GM12878 (cell line): Measurements from ENCODE around the gene GRM1. TPM values are rescaled to one million over a fixed set of nuclear protein-coding genes. Genes with fewer than 3 reads are reported as not detected.

Experiments used
- ATAC-seq: fragments of 200-7000 bp; cut with Tn5 transposase; 3 replicates; pipeline ENCODE4 v1.9.1; 2020; ENCODE audit warnings: mild to moderate bottlenecking, moderate library complexity
- BruUV-seq: library from RNA; stranded (reverse); fragments of 400-500 nt; replicated peaks from 2 replicates; lab custom pipeline; 2021; lab: Mats Ljungman, UMichigan
- CTCF ChIA-PET: fragments of 300-600 bp; sonication (Branson Sonifier 250); formaldehyde crosslinking; extraction: SDS; loops from one replicate; lab custom pipeline; 2021; ENCODE audit warnings: inconsistent platforms; lab: Yijun Ruan, JAX
- POLR2A ChIA-PET: fragments of 350-600 bp; formaldehyde crosslinking; extraction: SDS; loops from one replicate; lab custom pipeline; 2021; ENCODE audit warnings: inconsistent platforms; lab: Charles Lee
- RAD21 ChIA-PET: fragments of 300-600 bp; sonication (Branson Sonifier 250); formaldehyde crosslinking; loops from one replicate; lab custom pipeline; 2023; ENCODE audit warnings: antibody characterized with exemption; ENCODE audit not compliant: unreplicated experiment; lab: Charles Lee
- SMC1A ChIA-PET: fragments of 300-600 bp; sonication (Branson Sonifier 250); formaldehyde crosslinking; loops from one replicate; lab custom pipeline; 2023; ENCODE audit not compliant: unreplicated experiment, uncharacterized antibody; lab: Charles Lee
- DNase-seq: peaks from one replicate; pipeline ENCODE4 v3.0.0-alpha.2; 2011; ENCODE audit warnings: low read depth, low spot score
- FAIRE-seq: peaks from 3 replicates; lab custom pipeline; 2011; peaks lifted over from hg19 to GRCh38; lab: Jason Lieb, UNC
- H2AFZ ChIP-seq: 2 replicates; pipeline ENCODE4 v1.6.0; 2011; ENCODE audit warnings: low read depth, low read length, control low read depth; ENCODE audit not compliant: control insufficient read depth
- H3K27ac ChIP-seq: 2 replicates; pipeline ENCODE4 v1.5.1; 2011; ENCODE audit warnings: control low read depth; ENCODE audit not compliant: control insufficient read depth, insufficient read depth
- H3K27me3 ChIP-seq, 2 experiments: replicated peaks in 1 of 2; 2 replicates each; pipeline versions ENCODE4 v1.6.0 to v1.6.1; 2011; ENCODE audit warnings: low read length in 1 of 2; ENCODE audit not compliant: control insufficient read depth in 2 of 2, insufficient read depth in 2 of 2
- H3K36me3 ChIP-seq, 2 experiments: 2 replicates each; pipeline ENCODE4 v1.5.1; 2011; ENCODE audit warnings: low read length in 1 of 2; ENCODE audit not compliant: control insufficient read depth in 2 of 2, insufficient read depth in 2 of 2
- H3K4me1 ChIP-seq: 2 replicates; pipeline ENCODE4 v1.6.1; 2011; ENCODE audit warnings: mild to moderate bottlenecking, low read length, moderate library complexity, mixed read lengths; ENCODE audit not compliant: control insufficient read depth, insufficient read depth
- H3K4me2 ChIP-seq: 2 replicates; pipeline ENCODE4 v1.6.0; 2011; ENCODE audit warnings: control low read depth; ENCODE audit not compliant: control insufficient read depth, insufficient read depth
- H3K4me3 ChIP-seq: fragments of 200-600 bp; sonication (generic); 2 replicates; pipeline ENCODE4 v1.5.1; 2016
- H3K79me2 ChIP-seq: 2 replicates; pipeline ENCODE4 v1.6.0; 2011; ENCODE audit warnings: low read length; ENCODE audit not compliant: control insufficient read depth, insufficient read depth
- H3K9ac ChIP-seq: 2 replicates; pipeline ENCODE4 v1.8.0; 2011; ENCODE audit warnings: low read length, control low read depth, mixed read lengths; ENCODE audit not compliant: control insufficient read depth, insufficient read depth
- H3K9me3 ChIP-seq: replicated peaks from 3 replicates; pipeline ENCODE4 v1.5.1; 2011; ENCODE audit warnings: mild to moderate bottlenecking, low read length; ENCODE audit not compliant: control insufficient read depth, insufficient read depth
- H4K20me1 ChIP-seq: 2 replicates; pipeline ENCODE4 v1.6.0; 2011; ENCODE audit not compliant: control insufficient read depth, insufficient read depth
- BHLHE40 ChIP-seq, 2 experiments: fragments of 450-650 bp in 1 of 2; IDR thresholded peaks; 2 replicates each; pipeline ENCODE4 v1.6.1; 2011 to 2017; ENCODE audit warnings: low read depth in 2 of 2, borderline replicate concordance in 1 of 2, improper control_type of control experiment in 1 of 2, low read length in 1 of 2, mild to moderate bottlenecking in 1 of 2
- CEBPZ ChIP-seq: fragments of 150-350 bp; IDR thresholded peaks from 2 replicates; pipeline ENCODE4 v1.6.1; 2016; ENCODE audit warnings: low read depth, low read length
- FOXM1 ChIP-seq: IDR thresholded peaks from 2 replicates; pipeline ENCODE4 v1.6.1; 2012; ENCODE audit warnings: low read depth, mild to moderate bottlenecking, inconsistent platforms, low read length, moderate library complexity
- HSF1 ChIP-seq: fragments of 150-350 bp; IDR thresholded peaks from 2 replicates; pipeline ENCODE4 v1.6.1; 2014; ENCODE audit warnings: mild to moderate bottlenecking, low read depth, low read length
- LARP7 ChIP-seq: fragments of 450-650 bp; IDR thresholded peaks from 2 replicates; pipeline ENCODE4 v1.6.1; 2017; ENCODE audit warnings: mild to moderate bottlenecking
- NR2F1 ChIP-seq: fragments of 450-650 bp; conservative IDR thresholded peaks from 2 replicates; pipeline ENCODE4 v1.6.1; 2017; ENCODE audit warnings: mild to moderate bottlenecking
- POLR2AphosphoS5 ChIP-seq: IDR thresholded peaks from 2 replicates; pipeline ENCODE4 v1.6.1; 2011; ENCODE audit warnings: mild to moderate bottlenecking, low read length, inconsistent platforms
- POU2F2 ChIP-seq: IDR thresholded peaks from 3 replicates; pipeline ENCODE4 v1.6.1; 2011; ENCODE audit warnings: low read depth, mild to moderate bottlenecking, low read length, borderline replicate concordance
- RUNX3 ChIP-seq: IDR thresholded peaks from 2 replicates; pipeline ENCODE4 v1.6.1; 2012; ENCODE audit warnings: low read length, inconsistent platforms
- SREBF2 ChIP-seq: IDR thresholded peaks from 2 replicates; pipeline ENCODE4 v1.6.1; 2012; ENCODE audit warnings: mild to moderate bottlenecking, low read length
- TAF1 ChIP-seq: IDR thresholded peaks from 2 replicates; pipeline ENCODE4 v1.6.1; 2011; ENCODE audit warnings: mild to moderate bottlenecking, low read depth, low read length, borderline replicate concordance
- ZBTB4 ChIP-seq: fragments of 450-650 bp; formaldehyde crosslinking; IDR thresholded peaks from 2 replicates; pipeline ENCODE4 v1.4.0; 2022; ENCODE audit warnings: mild to moderate bottlenecking, moderate library complexity
- ZNF687 ChIP-seq: fragments of 450-650 bp; IDR thresholded peaks from 2 replicates; pipeline ENCODE4 v1.6.1; 2017; ENCODE audit warnings: mild to moderate bottlenecking, moderate library complexity
- WGBS: methylation state at CpG from one replicate; pipeline ENCODE4 v1.1.6; 2016; ENCODE audit warnings: low lambda C conversion rate; ENCODE audit not compliant: insufficient replicate concordance, insufficient coverage; ENCODE audit errors: missing lambda C conversion rate; 5-methylcytosine and 5-hydroxymethylcytosine counted together
- in situ Hi-C: fragments of 300-500 bp; cut with MboI; formaldehyde crosslinking; loops from 9 replicates; pipeline ENCODE4 v1.14.3; 2018; ENCODE audit warnings: mixed read lengths
- intact Hi-C: fragments of 100-400 bp; cut with micrococcal nuclease; formaldehyde crosslinking; loops from one replicate; pipeline ENCODE4 v1.14.2; 2022; ENCODE audit not compliant: unreplicated experiment
- polyA plus RNA-seq, 11 experiments: library from polyadenylated mRNA; depleted of rRNA in 4 of 11; unstranded in 6 of 11; stranded (reverse) in 5 of 11; fragments of >200 nt; fragmentation: Nextera tagmentation in 4 of 11; fragmentation: Illumina TruSeq in 1 of 11; extraction: Ambion mirVana in 4 of 11; extraction: Trizol in 1 of 11; gene quantifications; 1 replicate in 1 of 11; 2 replicates in 10 of 11; pipeline versions ENCODE4 v1.2.1 to v1.2.3, GENCODE V29; 2011 to 2016; ENCODE audit warnings: inconsistent platforms in 2 of 11, missing spikeins in 2 of 11, low read depth in 1 of 11
- total RNA-seq, 4 experiments: library from RNA; depleted of rRNA in 3 of 4; stranded (reverse); fragments of >200 nt in 3 of 4; fragmentation: Illumina TruSeq in 1 of 4; extraction: Trizol in 1 of 4; gene quantifications; 2 replicates each; pipeline versions ENCODE4 v1.2.1 to v1.2.3, GENCODE V29; 2013 to 2021

Gene GRM1
- total and polyA plus RNA-seq, 10 of the 15 experiments (the other 5 are each of a cell fraction or from before 2014, with no cell fraction given): 0.04 TPM; not detected in 9

GRCh38 chr6:146095481-146095880 lies 66.6 kb downstream of the GRM1 start:
- H2AFZ ChIP-seq: no peak overlapping the region
- SMC1A ChIA-PET: no interaction called here
- ATAC-seq (no peak), DNase-seq (no peak), FAIRE-seq (no peak)
- RAD21 ChIA-PET: no interaction called here
- in situ Hi-C loops: no loop called here
- no peaks in the 10 kb centered on the region; a peak in 1 of 4 replicates for H3K27me3 ChIP-seq
- no TSS peak for BruUV-seq
- no peak overlapping the region for H3K4me3 ChIP-seq
- intact Hi-C loops: no loop called here
- H3K4me1 ChIP-seq: no peaks in the 10 kb centered on the region
- H3K4me2 ChIP-seq: no peak overlapping the region
- 0% methylated on average over 2 of the region's 2 CpGs for WGBS
- CTCF ChIA-PET: no interaction called here
- no peak overlapping the region for H3K9ac ChIP-seq
- no peaks in the 10 kb centered on the region for H4K20me1 ChIP-seq
- no peaks in the 10 kb centered on the region for H3K9me3 ChIP-seq
- H3K79me2 ChIP-seq: no peaks in the 10 kb centered on the region
- H3K27ac ChIP-seq: no peak overlapping the region
- POLR2A ChIA-PET: no interaction called here
- H3K36me3 ChIP-seq: no peaks in the 10 kb centered on the region
- no peak for TF ChIP-seq ZBTB4
- TF ChIP-seq POU2F2: no peak
- TF ChIP-seq HSF1: no peak
- no peak for TF ChIP-seq TAF1
- no peak for TF ChIP-seq FOXM1
- no peak for TF ChIP-seq RUNX3
- TF ChIP-seq BHLHE40 (IDR thresholded peaks at IDR 0.05; ENCODE audit: borderline replicate concordance in 1 of 2, low read depth in 2 of 2, low read length in 1 of 2): no peak
- no peak for TF ChIP-seq CEBPZ
- TF ChIP-seq LARP7: no peak
- no peak for TF ChIP-seq POLR2AphosphoS5
- no peak for TF ChIP-seq NR2F1
- TF ChIP-seq ZNF687: no peak
- no peak for TF ChIP-seq SREBF2
